ENCODE results near the gene CPNE2.

DNA sequence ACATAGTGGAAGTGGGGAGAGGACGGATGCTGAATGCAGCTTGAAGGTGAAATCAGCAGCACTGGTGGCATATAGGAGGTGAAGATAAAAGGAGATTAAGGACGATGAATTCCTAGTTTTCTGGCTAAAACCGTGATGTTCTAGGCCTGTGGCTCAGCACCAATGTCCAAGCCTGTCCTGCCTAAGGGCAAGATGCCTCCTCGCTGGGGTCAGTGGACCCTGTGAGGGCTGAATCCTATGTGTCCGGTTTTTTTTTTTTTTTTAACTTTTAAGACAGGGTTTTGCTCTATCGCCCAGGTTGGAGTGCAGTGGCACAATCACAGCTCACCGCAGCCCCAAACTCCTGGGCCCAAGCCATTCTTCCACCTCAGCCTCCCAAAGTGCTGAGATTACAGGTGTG, 12.8 kb downstream of the CPNE2 start:
- no peak for TF ChIP-seq POLR2AphosphoS5 (IDR thresholded peaks at IDR 0.05; ENCODE audit: low read depth, low read length)
- TF ChIP-seq SIN3A (IDR thresholded peaks at IDR 0.05; ENCODE audit: borderline replicate concordance, insufficient read depth, low read length): no peak
- TF ChIP-seq TAF1 (IDR thresholded peaks at IDR 0.05; ENCODE audit: borderline replicate concordance, insufficient read depth, low read length): no peak
- TF ChIP-seq, protein P1, sequence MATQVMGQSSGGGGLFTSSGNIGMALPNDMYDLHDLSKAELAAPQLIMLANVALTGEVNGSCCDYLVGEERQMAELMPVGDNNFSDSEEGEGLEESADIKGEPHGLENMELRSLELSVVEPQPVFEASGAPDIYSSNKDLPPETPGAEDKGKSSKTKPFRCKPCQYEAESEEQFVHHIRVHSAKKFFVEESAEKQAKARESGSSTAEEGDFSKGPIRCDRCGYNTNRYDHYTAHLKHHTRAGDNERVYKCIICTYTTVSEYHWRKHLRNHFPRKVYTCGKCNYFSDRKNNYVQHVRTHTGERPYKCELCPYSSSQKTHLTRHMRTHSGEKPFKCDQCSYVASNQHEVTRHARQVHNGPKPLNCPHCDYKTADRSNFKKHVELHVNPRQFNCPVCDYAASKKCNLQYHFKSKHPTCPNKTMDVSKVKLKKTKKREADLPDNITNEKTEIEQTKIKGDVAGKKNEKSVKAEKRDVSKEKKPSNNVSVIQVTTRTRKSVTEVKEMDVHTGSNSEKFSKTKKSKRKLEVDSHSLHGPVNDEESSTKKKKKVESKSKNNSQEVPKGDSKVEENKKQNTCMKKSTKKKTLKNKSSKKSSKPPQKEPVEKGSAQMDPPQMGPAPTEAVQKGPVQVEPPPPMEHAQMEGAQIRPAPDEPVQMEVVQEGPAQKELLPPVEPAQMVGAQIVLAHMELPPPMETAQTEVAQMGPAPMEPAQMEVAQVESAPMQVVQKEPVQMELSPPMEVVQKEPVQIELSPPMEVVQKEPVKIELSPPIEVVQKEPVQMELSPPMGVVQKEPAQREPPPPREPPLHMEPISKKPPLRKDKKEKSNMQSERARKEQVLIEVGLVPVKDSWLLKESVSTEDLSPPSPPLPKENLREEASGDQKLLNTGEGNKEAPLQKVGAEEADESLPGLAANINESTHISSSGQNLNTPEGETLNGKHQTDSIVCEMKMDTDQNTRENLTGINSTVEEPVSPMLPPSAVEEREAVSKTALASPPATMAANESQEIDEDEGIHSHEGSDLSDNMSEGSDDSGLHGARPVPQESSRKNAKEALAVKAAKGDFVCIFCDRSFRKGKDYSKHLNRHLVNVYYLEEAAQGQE (IDR thresholded peaks at IDR 0.05; ENCODE audit: insufficient read depth in 1 of 2, low read depth in 2 of 2, low read length in 2 of 2): no peak

Measured in PFSK-1 (cell line).